Measurements from ENCODE around the gene KDSR.

KDSR gene

GRCh38 chr18:63284173-63284799 is 82.7 kb downstream of the KDSR start:
- DNase-seq (ENCODE audit: low read depth in 2 of 2): no peak

- DNase-seq (ENCODE audit: low read depth in 2 of 2): no peak
Observed at GRCh38 chr18:63283305-63284094, 83.5 kb downstream of the KDSR start.

DNA sequence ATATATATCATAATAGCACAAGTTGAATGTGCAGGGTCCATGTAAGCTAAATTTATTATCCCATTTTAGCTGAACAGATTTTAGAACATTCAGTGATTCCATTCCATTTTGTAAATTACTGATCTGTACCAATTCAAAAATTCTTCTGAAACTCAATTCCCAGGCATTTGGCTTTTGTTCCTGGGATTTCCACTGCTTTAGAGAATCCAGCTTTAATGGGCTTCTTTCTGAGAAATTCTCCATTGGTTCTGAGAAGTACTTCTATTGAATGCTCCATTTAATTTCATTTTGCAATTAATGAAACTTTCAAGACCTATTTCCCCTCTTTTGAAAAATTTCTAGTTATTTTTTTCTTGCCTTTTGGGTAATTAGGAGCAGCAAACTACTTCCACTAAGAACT is 84.2 kb downstream of the KDSR start:
- DNase-seq (ENCODE audit: low read depth in 2 of 2): no peak
